ENCODE results near the gene RNF14. TPM values are rescaled to one million over a fixed set of nuclear protein-coding genes. Genes with fewer than 3 reads are reported as not detected.
"Not testable (repeated sequence)": the region's sequence is repeated elsewhere in the genome, so short reads cannot be mapped to it uniquely, and the experiment has no call there.

The RNF14 gene
- total RNA-seq, 2 experiments from 2014 or later = 44.9 to 45.4 TPM

DNA sequence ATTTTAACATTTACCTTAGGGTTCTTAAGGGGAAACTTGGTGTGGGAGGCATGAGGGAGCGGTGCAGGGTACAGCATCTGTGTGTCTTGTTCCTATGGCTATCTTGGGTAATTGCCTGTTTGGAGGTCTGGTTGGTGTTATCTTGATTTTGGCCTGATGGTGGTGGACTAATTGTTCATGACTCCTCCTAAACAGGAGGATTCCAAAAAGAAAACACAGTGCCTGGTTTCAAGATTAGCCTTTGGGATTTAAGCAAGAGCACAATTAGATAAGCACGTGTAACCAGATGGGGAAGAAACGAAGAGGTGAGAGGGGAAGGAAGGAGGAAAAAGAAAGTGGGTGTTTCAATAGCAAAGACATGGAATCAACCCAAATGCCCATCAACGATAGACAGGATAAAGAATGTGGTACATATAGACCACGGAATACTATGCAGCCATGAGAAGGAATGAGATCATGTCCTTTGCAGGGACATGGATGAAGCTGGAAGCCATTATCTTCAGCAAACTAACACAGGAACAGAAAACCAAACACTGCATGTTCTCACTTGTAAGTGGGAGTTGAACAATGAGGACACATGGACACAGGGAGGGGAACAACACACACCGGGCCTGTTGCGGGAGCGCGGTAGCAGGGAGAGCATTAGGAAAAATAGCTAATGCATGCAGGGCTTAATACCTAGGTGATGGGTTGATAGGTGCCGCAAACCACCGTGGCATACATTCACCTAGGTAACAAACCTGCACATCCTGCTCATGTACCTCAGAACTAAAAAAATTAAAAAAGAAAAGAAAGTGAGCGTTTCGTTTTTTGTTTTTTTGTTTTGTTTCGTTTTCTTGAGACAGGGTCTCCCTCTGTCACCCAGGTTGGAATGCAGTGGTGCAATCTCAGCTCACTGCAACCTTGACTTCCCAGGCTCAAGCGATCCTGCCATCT lies 65.0 kb downstream of the RNF14 start:
- H3K4me3 Mint-ChIP-seq, DNase-seq, H3K27me3 Mint-ChIP-seq, H3K9me3 Mint-ChIP-seq: not testable (repeated sequence)
- Mint-ChIP-seq H3K27ac (peak overlapping the region; percentile 61), H3K4me1 (peaks cover 18% of the 10 kb centered on the region), H3K36me3 (peaks cover 13% of the 10 kb centered on the region)

DNA sequence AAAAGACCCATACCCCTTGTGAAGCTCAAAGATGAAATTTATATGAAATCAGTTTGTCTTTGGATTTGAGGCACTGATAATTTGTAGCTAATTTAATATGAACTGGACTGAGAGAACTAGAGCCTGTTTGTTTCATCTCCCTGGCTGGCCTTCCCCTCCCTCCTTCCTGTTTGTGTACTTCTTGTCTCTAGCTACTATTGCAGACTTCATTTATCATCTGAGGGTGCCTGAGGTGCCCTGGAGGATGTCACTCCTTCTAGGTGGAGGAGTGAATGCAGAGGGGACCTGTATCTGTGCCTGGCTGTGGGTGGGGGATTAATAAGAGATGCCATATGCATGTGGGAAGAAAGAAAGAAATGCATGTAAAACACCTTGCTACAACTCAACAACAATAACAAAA lies 66.1 kb downstream of the RNF14 start:
- Mint-ChIP-seq H3K4me1 (peaks cover 18% of the 10 kb centered on the region), H3K27me3 (no peaks in the 10 kb centered on the region), H3K36me3 (peaks cover 13% of the 10 kb centered on the region), H3K27ac (peak overlapping the region; percentile 9), H3K4me3 (no peak overlapping the region), H3K9me3 (peaks cover 5% of the 10 kb centered on the region)
- no peak for DNase-seq

DNA sequence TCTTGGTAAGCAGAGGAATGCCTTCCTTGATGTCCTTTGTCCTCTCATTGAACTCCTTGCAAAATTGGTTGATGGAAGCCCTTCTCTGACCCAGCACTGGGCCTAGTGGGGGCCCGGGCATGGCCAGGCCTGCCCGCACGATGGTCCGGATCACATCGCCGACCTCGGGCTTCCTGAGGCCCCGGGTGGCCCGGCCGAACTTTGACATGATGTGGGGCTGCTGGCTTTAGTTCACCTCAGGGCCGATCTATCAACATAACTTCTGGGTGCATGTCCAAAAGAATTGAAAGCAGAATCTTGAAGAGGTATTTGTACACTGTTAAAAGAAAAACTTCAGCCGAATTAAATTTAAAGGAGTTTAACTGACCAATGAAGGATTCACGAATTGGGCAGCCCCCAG lies 68.0 kb downstream of the RNF14 start:
- Mint-ChIP-seq H3K4me3 (no peak overlapping the region), H3K4me1 (peaks cover 18% of the 10 kb centered on the region), H3K27me3 (no peaks in the 10 kb centered on the region), H3K36me3 (peaks cover 13% of the 10 kb centered on the region), H3K27ac (no peak overlapping the region), H3K9me3 (peaks cover 5% of the 10 kb centered on the region)
- DNase-seq = no peak

- not testable (repeated sequence) for H3K4me3 Mint-ChIP-seq, H3K27me3 Mint-ChIP-seq, H3K27ac Mint-ChIP-seq, H3K9me3 Mint-ChIP-seq, DNase-seq
- Mint-ChIP-seq H3K4me1 (peaks cover 18% of the 10 kb centered on the region), H3K36me3 (peaks cover 13% of the 10 kb centered on the region)
These were observed 68.7 kb downstream of the RNF14 start for GRCh38 chr5:142037599-142037998.

DNA sequence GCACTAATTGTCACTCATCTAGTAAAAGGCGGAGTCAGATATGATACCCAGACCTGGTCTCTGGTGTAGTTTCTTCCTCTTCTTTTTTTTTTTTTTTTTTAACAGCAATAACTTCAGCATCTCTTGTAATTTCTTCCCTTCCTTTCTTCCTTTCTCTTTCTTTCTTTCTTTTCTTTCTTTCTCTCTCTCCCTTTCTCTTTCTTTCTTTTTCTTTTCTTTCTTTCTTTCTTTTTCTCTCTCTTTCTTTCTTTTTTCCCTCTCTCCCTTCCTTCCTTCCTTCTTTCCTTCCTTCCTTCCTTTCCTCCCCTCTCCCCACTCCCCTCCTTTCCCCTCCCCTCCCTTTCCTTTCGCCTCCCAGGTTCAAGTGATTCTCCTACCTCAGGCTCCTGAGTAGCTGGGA lies 69.8 kb downstream of the RNF14 start:
- Mint-ChIP-seq H3K27me3 (no peaks in the 10 kb centered on the region), H3K27ac (no peak overlapping the region), H3K36me3 (peaks cover 10% of the 10 kb centered on the region), H3K9me3 (peaks cover 3% of the 10 kb centered on the region), H3K4me1 (peaks cover 15% of the 10 kb centered on the region), H3K4me3 (no peak overlapping the region)
- no peak for DNase-seq

Other genes with a start within 250 kb of the RNF14 start
- gene PCDH1, start 90.7 kb upstream of the RNF14 start, total RNA-seq = not detected
- 10 to 100 TPM; 46.4 to 51.6 TPM for gene DELE1, start 45.2 kb upstream of the RNF14 start, total RNA-seq
- 1 to 10 TPM; 1.3 to 1.5 TPM for gene PCDH12, start 10.9 kb upstream of the RNF14 start, total RNA-seq
- gene GNPDA1, start 43.9 kb downstream of the RNF14 start, total RNA-seq = 100 to 1,000 TPM; 140 to 148 TPM
- gene NDFIP1, start 139.7 kb downstream of the RNF14 start, total RNA-seq = 100 to 1,000 TPM in 1 of 2 experiments, 10 to 100 TPM in 1; 97.3 to 100 TPM

Measured in activated naive CD8-positive, alpha-beta T cell treated with anti-CD3 and anti-CD28 coated beads for 36 hours (primary cell).